ENCODE results near the gene SHB. TPM values are rescaled to one million over a fixed set of nuclear protein-coding genes. Genes with fewer than 3 reads are reported as not detected.

The SHB gene
- total and polyA plus RNA-seq, 2 of the 13 experiments (the other 11 are each of a cell fraction or from before 2014, with no cell fraction given), result 19.4 to 20.7 TPM

DNA sequence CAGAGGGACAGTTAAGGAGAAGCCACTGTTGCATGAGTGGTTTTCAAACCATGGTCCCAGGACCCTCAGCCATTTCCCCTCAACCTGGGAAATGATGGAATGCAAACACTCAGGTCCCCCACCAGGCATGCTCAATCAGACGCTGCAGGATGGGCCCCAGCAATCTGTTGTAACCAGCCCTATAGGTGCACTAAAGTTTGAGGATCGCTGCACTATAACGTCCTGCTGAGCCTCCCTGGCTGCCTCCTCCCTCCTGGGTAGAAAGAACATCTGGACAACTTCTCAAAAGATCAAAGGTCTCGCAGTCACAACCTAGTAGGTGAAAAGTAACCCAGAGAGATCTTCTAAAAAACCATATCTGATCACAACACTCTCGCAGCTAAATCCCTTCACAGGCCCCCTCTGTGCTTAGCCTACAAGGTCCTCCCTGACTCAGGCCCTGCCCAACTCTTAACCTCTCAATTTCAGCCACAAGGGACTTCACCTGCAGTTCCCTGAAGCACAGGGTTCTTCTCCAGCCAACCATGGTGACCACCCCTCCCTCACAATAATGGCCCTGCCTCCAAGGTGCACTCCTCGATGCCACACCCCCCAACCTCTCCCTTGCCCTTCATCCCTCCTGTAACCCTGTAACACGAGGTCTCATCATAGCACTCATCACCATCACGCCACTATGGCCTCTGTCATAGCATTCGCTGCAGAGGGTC, 3.5 kb downstream of the SHB start (continued):
- TF ChIP-seq, protein P1, sequence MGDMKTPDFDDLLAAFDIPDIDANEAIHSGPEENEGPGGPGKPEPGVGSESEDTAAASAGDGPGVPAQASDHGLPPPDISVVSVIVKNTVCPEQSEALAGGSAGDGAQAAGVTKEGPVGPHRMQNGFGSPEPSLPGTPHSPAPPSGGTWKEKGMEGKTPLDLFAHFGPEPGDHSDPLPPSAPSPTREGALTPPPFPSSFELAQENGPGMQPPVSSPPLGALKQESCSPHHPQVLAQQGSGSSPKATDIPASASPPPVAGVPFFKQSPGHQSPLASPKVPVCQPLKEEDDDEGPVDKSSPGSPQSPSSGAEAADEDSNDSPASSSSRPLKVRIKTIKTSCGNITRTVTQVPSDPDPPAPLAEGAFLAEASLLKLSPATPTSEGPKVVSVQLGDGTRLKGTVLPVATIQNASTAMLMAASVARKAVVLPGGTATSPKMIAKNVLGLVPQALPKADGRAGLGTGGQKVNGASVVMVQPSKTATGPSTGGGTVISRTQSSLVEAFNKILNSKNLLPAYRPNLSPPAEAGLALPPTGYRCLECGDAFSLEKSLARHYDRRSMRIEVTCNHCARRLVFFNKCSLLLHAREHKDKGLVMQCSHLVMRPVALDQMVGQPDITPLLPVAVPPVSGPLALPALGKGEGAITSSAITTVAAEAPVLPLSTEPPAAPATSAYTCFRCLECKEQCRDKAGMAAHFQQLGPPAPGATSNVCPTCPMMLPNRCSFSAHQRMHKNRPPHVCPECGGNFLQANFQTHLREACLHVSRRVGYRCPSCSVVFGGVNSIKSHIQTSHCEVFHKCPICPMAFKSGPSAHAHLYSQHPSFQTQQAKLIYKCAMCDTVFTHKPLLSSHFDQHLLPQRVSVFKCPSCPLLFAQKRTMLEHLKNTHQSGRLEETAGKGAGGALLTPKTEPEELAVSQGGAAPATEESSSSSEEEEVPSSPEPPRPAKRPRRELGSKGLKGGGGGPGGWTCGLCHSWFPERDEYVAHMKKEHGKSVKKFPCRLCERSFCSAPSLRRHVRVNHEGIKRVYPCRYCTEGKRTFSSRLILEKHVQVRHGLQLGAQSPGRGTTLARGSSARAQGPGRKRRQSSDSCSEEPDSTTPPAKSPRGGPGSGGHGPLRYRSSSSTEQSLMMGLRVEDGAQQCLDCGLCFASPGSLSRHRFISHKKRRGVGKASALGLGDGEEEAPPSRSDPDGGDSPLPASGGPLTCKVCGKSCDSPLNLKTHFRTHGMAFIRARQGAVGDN (CRISPR knock-in tag; IDR thresholded peaks at IDR 0.05), result peak; percentile 39
- TF ChIP-seq, protein P2, sequence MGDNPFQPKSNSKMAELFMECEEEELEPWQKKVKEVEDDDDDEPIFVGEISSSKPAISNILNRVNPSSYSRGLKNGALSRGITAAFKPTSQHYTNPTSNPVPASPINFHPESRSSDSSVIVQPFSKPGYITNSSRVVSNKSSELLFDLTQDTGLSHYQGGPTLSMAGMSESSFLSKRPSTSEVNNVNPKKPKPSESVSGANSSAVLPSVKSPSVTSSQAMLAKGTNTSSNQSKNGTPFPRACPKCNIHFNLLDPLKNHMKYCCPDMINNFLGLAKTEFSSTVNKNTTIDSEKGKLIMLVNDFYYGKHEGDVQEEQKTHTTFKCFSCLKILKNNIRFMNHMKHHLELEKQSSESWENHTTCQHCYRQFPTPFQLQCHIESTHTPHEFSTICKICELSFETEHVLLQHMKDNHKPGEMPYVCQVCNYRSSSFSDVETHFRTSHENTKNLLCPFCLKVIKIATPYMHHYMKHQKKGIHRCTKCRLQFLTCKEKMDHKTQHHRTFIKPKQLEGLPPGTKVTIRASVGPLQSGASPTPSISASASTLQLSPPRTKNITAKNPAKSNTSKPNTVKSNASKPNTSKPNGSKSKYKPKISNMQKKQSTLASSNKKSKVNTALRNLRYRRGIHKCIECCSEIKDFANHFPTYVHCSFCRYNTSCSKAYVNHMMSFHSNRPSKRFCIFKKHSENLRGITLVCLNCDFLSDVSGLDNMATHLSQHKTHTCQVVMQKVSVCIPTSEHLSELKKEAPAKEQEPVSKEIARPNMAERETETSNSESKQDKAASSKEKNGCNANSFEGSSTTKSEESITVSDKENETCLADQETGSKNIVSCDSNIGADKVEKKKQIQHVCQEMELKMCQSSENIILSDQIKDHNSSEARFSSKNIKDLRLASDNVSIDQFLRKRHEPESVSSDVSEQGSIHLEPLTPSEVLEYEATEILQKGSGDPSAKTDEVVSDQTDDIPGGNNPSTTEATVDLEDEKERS (CRISPR knock-in tag; IDR thresholded peaks at IDR 0.05), result peak; percentile 69; the same call in 1 of the 2 replicates
- no peak for TF ChIP-seq DPF2 (CRISPR knock-in tag; IDR thresholded peaks at IDR 0.05; ENCODE audit: borderline replicate concordance, low read depth)
- no peak for TF ChIP-seq ZNF367 (CRISPR knock-in tag; IDR thresholded peaks at IDR 0.05; ENCODE audit: borderline replicate concordance)
- TF ChIP-seq, protein P3, sequence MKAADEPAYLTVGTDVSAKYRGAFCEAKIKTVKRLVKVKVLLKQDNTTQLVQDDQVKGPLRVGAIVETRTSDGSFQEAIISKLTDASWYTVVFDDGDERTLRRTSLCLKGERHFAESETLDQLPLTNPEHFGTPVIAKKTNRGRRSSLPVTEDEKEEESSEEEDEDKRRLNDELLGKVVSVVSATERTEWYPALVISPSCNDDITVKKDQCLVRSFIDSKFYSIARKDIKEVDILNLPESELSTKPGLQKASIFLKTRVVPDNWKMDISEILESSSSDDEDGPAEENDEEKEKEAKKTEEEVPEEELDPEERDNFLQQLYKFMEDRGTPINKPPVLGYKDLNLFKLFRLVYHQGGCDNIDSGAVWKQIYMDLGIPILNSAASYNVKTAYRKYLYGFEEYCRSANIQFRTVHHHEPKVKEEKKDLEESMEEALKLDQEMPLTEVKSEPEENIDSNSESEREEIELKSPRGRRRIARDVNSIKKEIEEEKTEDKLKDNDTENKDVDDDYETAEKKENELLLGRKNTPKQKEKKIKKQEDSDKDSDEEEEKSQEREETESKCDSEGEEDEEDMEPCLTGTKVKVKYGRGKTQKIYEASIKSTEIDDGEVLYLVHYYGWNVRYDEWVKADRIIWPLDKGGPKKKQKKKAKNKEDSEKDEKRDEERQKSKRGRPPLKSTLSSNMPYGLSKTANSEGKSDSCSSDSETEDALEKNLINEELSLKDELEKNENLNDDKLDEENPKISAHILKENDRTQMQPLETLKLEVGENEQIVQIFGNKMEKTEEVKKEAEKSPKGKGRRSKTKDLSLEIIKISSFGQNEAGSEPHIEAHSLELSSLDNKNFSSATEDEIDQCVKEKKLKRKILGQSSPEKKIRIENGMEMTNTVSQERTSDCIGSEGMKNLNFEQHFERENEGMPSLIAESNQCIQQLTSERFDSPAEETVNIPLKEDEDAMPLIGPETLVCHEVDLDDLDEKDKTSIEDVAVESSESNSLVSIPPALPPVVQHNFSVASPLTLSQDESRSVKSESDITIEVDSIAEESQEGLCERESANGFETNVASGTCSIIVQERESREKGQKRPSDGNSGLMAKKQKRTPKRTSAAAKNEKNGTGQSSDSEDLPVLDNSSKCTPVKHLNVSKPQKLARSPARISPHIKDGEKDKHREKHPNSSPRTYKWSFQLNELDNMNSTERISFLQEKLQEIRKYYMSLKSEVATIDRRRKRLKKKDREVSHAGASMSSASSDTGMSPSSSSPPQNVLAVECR (CRISPR knock-in tag; IDR thresholded peaks at IDR 0.05; ENCODE audit: borderline replicate concordance), result peak; percentile 43

Data from HepG2 (cell line).